Renal pelvis (tissue), 4 donors: ENCODE data around the gene RBM22. TPM values are rescaled to one million over a fixed set of nuclear protein-coding genes. Genes with fewer than 3 reads are reported as not detected.

Source experiments
- DNase-seq: peaks from one replicate; pipeline ENCODE4 v3.0.0-alpha.2; 2013
- polyA plus RNA-seq, 3 donors: library from polyadenylated mRNA; unstranded; fragments of 120-200 nt; gene quantifications; one replicate each; pipeline ENCODE4 v1.2.1, GENCODE V29; 2013; ENCODE audit not compliant: insufficient read length in 3 of 3

The RBM22 gene
- polyA plus RNA-seq, 3 donors = 69.8 to 88.6 (median 78.0) TPM

DNA sequence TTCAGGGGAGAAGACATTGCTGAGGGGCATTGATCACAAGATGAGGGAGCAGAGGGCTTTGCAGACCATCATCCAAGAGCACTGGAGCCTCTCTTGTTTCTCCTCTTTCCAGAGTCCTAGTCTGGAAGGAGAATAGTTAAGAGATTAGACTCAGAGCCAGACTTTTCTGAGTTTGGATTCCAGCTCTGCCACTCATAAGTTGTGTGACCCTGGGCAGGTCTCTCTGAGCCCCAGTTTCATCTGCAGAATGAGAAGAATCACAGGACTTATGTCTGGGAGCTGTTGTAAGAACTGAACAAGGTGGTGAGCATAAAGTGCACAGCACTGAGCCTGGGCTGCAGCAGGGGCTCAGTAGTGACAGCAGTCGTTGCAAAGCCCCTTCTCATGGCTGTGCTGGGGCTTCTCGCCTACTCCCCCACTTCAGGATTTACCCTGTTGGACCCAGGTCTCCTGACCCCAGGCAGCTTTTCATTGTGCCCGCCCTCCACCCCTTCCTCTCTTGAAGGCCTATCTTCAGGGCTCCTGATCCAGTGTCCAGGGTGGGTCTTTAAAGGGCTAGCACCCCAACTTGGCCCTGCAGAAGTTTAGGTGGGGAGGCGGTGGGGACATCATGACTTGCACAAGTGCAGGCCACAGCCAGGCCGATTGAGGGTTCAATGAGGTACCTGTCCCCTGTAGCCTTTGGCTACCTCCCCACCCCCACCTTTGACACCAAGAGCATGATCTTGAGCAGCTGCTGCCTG, 58.9 kb downstream of the RBM22 start:
- DNase-seq = no peak

DNA sequence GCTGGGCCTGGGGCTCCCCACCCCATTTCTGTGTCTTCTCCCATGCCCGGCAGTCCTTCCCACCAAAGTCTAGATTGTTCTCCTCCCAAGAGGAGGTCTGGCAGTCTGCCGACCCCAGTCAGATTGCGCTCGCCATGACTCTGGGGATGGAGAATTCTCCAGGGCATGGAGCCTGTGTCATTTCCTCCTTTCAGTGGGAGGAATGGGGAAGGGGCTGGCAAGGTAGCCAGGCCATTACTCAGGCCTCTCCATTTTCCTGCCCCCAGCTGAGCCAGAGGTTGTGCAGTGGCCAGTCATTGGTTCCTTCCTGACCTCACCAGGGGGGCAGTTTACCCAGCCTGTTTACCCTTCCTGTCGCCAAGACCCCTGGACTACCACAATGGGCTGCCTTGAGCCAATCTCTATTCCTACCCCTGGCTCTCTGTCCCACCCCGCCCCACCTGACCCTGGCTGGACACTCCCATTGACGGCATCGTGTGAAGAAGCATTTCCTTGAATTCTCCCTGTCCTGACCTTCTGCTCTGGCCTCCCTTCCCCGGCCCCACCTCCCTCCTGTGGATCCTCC, 59.8 kb downstream of the RBM22 start:
- no peak for DNase-seq

Other genes with a start within 250 kb of the RBM22 start
- gene NDST1, start 192.9 kb downstream of the RBM22 start, polyA plus RNA-seq = 10 to 100 TPM; 56.8 to 67.7 (median 61.9) TPM
- gene SYNPO, start 60.4 kb downstream of the RBM22 start, polyA plus RNA-seq = 100 to 1,000 TPM; 109 to 126 (median 111) TPM
- 1 to 10 TPM; 5.9 to 8.6 (median 7.2) TPM for gene MYOZ3, start 39.8 kb downstream of the RBM22 start, polyA plus RNA-seq
- 10 to 100 TPM; 57.0 to 71.0 (median 67.8) TPM for gene DCTN4, start 58.0 kb upstream of the RBM22 start, polyA plus RNA-seq
- gene SMIM3, start 77.7 kb upstream of the RBM22 start, polyA plus RNA-seq = 10 to 100 TPM; 20.5 to 21.6 (median 21.6) TPM
- gene IRGM, start 145.5 kb upstream of the RBM22 start, polyA plus RNA-seq = 1 to 10 TPM in 1 of 3 donors, under 1 TPM in 2; 0.39 to 1.1 (median 0.43) TPM
- gene ZNF300, start 203.9 kb upstream of the RBM22 start, polyA plus RNA-seq = 10 to 100 TPM; 35.5 to 37.5 (median 37.0) TPM